H54 (cell line): ENCODE measurements around the gene HYAL1.

ENCODE experiments used
- DNase-seq: peaks from one replicate; pipeline ENCODE4 v3.0.0; 2011; ENCODE audit warnings: low spot score, mixed read lengths; ENCODE audit not compliant: insufficient read length
- FAIRE-seq: peaks from 3 replicates; lab custom pipeline; 2011; peaks lifted over from hg19 to GRCh38; lab: Jason Lieb, UNC
- POLR2A ChIP-seq: IDR thresholded peaks from 2 replicates; pipeline ENCODE4 v1.6.1; 2011; ENCODE audit warnings: low read depth, mild to moderate bottlenecking, low read length

Gene HYAL1

DNA sequence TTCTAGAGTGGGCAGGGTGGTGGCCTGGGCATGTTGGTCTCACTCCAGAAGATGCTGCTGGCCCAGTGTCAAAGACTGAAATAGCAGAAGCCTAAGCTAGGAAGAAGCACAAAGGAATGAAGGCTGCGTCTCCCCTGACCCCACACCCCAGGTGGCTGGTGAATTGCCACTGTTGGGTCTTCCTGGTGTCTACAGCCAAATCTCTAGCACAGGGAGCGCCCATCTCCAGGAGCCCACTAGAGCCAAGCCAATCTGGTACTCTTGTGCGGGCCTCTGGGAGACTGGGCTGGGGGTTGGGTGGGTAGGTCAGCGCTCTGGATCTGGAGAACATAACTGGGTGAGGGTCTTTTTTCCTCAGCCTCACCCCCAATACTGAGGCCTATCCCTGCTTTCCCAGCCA, 23.8 kb upstream of the HYAL1 start:
- no peak for FAIRE-seq
- DNase-seq: no peak
- no peak for TF ChIP-seq POLR2A

DNA sequence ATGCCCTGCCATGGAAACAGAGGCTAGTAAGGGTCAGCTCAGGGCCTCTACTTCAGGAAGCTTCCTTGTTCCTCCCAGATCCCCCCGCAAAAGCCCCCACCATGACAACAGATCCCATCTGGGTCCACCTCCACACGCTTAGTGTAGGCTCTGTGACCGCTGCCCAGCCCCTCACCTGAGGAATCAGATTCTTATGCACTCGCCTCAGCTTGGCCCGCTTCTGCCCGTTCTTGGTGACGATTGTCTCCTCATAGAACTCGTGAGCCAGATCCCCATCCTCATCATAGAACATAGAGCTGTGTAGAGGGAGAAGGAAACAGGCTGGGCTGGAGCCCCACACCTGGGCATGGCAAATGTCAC, 22.8 kb upstream of the HYAL1 start:
- no peak for TF ChIP-seq POLR2A
- DNase-seq (no peak), FAIRE-seq (no peak)

DNA sequence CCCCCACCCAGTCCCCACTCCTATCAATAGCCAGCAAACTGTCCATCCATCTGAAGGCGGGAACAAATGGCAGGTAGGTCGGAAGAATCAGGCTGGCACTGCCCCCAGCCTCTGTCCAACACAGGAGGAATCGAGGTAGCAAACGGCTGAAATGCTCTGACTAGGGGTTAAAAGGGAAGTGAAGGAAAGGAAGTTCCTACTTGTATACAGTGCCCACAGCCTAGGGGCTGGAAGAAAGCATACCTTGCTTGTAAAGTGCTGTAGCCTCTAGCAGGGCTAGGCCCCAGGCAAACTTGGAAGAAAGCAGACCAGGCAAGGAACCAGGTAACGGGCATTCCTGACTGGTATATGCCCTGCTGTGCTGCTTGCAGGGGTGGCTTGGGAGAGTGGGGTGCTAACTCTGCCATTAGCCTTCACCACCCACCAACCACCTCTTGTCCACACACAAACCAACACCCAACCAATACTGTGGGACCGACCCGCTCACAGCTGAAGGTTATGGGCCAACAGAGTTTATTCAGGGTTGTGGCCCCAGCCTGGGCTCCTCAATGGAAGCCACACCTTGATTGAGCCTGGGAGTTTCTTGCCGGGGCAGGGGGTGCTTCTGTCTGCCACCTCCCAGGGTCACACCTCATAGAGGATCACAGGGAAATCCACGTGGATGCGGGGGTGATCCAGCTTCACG, 22.3 kb upstream of the HYAL1 start:
- DNase-seq (no peak), FAIRE-seq (no peak)
- TF ChIP-seq POLR2A: no peak

DNA sequence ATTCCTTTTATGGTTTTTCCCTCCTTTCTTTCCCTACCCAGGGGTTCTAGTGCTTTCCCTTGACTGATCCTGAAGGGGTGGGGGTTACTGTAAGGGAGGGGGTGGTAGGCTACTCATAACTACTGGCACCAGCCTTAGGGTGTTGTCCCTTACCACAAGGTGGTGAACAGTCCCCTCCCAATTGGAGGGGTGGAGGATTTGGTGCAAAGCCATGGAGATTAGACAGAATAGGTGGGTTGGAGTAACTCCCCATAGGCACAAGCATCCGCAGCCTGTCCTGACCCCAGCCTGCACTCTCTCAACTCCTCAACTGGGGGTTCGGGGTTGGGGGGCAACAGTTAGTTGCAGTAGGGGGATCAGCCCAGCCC, 21.7 kb upstream of the HYAL1 start:
- TF ChIP-seq POLR2A: no peak
- DNase-seq (no peak), FAIRE-seq (no peak)

DNA sequence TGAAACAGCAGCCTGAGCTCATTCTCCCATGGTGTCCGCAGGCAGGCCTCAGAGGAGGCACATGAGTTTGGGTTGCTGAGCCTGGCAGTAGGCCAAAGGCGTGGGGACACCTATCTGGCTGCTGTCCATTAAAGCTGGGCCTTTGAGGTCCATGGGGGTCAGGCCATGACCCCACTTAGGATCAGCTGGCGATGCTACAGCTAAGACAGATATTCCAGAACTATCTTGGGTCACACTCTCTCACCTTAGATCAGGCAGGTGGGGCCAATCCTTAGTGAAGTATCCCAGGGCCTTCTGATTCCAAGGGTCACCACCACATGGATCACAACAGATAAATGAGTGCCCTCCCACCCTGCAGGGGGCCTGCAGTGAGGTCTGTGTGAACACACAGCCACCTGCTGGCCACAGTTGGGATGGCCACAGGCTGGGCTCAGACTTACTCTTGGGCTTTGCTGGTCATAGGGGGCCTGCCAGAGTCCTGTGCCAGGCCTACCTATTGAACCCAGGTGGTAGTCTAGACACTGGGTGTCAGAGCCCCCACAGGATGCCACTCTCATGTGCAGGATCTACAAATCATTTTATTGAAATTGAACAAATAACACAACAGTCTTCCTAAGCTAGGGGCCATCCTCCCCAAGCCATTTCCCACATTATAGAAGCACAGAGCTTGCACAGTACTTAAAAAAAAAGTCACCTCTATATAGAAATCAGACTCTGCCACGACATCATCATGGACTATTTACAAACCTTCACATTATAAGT, 21.2 kb upstream of the HYAL1 start:
- TF ChIP-seq POLR2A: no peak
- peak; percentile 83 for DNase-seq
- no peak for FAIRE-seq

DNA sequence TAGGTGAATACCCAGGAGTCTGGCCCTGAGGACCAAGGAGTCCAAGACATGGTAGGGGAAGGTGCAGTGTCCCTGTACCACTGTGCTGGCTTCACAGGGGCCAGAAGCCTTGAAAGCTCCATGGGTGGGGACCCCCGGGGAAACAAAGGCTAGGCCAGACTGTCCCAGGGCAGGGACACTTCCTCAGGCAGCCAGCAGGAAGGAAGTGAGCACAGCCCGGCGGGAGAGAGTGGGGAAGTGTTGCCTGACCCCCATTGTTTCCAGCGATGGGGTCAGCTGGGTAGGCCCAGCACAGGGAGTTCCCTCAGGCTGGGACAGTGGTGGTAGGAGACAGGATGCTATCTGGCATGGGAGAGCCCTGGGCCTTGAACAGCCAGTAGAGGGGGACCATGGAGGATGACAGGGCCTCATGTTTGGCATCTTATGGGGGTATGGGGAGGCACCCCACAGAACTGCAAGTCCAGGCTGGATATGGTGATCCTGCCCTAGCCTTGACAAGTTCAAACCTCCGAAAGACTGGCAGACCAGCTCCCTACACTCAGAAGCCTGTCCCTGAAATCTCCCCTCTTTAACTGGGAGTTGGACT, 20.3 kb upstream of the HYAL1 start:
- no peak for FAIRE-seq
- no peak for TF ChIP-seq POLR2A
- DNase-seq: no peak

DNA sequence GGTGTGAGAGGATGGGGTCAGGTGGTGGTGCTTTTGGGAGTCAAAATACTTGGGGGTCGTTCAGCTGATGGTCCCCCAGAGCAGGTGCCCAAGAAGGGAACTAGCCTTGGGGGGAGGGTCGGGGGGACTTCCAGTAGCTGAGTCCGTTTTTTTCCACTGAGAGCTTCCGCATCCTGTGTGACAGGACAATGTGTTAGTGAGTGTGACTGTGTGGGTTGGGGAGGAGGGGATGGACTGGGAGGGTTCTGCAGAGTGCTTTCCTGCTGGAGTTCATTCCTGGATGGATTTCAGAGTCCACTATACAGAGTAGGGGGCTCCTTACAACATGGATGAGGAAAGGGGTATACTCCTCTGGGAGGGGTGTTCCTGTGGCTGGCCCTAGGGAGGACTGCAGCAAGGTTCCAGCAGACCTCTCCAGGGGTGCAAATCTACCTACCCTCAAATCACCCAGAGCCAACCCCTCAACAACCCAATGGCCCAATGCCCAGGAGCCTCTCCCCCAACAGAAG, 19.8 kb upstream of the HYAL1 start:
- no peak for DNase-seq
- no peak for FAIRE-seq

DNA sequence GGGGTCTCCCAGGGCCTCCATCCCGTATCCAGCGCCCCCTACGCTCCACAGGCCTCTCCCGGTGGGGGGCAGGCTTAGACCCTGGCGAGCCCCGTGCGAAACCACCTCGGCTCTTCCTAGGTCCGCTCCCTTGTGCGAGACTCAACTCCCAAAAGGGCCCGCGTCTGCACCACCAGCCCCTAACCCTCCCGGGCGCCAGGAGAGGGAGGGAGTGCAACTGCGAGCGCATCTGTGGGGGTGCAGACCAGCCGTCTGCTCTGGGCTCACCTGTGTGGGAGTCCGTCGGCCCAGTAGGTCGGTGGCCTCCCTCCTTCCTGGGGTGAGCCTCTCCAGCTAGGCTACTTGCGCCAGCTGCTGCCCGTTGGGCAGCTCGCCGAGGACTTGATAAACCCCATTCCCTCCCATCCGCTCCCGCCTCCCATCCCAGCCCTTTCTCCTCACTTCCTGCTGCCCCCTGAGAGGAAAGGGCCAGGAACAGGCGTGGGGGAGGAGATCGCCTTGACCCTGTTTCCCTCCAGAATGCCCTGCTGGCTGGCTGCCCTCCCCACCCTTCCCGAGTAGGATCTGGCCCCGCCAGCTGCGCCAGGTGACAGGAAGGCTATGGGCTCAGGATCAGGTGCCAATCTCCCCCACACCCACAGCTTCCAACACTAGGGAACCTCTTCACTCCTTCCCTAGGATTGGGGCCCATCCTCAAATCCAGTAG, 19.2 kb upstream of the HYAL1 start, which contains the start of gene HYAL2:
TSS of gene HYAL2 (minus strand) at position 360 of the 706 bp plus-strand sequence. CDS start 2,256 bp downstream, outside the sequence.
- FAIRE-seq (no peak), DNase-seq (no peak)
- no peak for TF ChIP-seq POLR2A

More for the DNA sequence above, 19.8 kb upstream of the HYAL1 start:
- no peak for TF ChIP-seq POLR2A

DNA sequence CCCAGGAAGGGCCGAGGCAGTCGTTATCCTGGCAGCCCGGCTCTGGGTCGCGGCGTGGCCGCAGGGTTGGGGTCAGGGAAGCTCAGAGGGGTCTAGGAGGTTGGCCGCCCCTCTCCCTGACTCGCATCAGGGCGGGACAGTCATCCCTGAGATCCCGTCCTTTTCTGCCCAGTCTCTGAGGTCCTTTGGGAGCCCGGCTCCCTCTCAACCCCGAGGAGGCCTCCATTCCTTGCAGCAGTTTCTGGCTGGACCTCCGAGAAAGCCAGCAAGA, 18.7 kb upstream of the HYAL1 start:
- DNase-seq: no peak
- FAIRE-seq: no peak

DNA sequence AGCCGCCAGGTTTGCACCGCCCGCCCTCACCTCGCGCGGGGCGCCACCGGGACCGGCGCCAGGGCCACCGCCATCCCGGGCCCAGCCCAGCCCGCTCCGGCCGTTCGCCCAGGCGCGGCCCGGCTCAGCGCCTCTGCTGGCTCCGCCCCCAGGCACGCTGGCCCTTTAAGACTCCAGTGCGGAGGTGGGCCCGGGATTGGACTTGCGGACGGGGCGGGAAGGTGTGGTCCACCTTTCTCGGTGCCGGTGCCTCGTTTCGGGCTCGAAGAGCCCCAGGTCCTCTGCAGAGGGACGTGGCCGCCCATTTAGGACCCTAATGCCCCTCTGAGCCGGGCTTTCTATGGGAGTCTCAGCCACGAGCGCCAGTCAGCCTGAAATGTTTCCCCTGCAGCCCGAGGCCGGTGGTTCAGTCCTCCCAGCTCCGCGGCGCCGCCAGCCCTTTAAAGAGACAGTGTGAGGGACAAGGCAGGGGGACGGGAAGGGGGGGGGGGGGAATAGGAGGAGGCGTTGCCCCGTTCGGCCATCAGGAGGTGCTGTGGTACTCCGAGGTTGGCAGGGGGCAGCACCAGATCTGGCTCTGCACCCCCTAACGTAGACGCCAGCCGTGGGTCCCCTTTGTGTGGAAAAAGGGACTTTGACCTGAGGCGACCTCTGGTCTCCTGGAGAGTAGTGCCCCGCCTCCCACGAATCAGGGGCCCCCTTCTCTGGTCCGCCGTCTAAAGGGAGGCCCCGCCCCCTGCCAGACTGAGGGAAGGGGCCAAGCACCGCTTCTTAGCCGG, 18.2 kb upstream of the HYAL1 start:
- FAIRE-seq (no peak), DNase-seq (peak; percentile 81)
- TF ChIP-seq POLR2A: peak; percentile 73

More for the DNA sequence above, 18.7 kb upstream of the HYAL1 start:
- no peak for TF ChIP-seq POLR2A

DNA sequence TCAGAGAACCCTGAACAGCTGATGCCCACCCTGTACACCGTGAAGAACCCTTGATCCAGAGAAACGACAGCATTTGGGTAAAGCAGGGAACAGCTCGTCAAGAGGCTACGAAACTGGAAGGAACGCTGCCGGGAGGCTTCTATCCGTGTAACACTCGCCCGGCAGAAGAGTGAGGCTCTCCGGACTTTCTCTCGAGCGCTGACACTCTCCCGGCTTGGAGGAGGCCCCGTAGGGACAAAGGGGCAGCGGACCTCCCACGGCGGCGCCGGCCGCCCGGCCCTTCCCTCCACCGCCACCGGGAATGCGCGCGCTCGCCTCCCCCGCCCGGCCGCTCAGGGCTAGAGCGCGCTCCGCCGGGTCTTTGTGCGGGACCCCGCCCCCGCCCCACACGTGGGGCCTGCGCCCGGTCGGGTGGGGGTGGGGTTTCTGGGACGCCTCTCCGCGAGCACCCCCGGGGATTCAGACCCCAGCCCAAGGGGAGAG, 17.5 kb upstream of the HYAL1 start:
- FAIRE-seq: no peak
- no peak for TF ChIP-seq POLR2A
- DNase-seq: no peak

DNA sequence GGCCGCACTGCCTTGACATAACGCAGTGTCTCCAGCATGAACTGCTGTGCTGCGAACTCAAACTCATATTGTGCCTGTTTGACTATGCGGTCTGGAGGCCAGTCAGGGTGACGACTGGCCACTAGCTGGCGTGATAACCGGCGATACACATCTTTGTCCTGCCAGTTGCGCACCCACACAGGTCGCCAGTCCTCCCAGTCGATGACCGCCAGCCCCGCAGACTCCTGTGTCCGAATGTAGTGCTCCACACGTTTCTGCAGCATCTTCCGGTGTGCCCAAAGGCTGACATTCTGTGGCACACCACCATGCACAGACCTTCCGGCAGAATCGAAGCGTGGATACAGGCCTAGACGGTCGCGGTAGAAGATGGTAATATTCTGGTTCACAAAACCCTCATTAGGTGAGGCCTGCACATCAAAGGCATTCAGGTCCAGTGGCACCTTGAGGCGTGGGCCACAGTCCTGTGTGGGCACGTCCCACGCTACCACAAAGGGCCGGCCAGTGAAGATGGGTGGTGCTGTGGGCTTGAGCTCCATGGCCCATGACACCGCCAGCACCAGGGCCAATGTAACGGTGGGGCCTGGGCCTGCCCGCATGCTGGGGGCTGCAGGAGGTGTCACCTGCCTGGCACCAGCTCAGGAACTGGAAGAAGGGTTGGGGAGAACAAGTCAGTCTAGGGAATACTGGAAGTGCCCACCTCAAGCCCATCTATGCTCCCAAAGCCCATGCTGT, 16.7 kb upstream of the HYAL1 start:
- no peak for DNase-seq
- no peak for TF ChIP-seq POLR2A
- no peak for FAIRE-seq
